ENCODE data around the gene LSM14B.

LSM14B gene

GRCh38 chr20:62121776-62122653 is at the start of gene LSM14B:
Gene LSM14B, plus strand, starts transcription at chr20:62122475. Its CDS starts 192 bp downstream, at chr20:62122667.
- TF ChIP-seq ZNF8 (CRISPR knock-in tag; IDR thresholded peaks at IDR 0.05) (no peak), OSR1 (CRISPR knock-in tag; IDR thresholded peaks at IDR 0.05) (no peak), TCF4 (CRISPR knock-in tag; IDR thresholded peaks at IDR 0.05; ENCODE audit: borderline replicate concordance) (no peak), PATZ1 (CRISPR knock-in tag; IDR thresholded peaks at IDR 0.05; ENCODE audit: borderline replicate concordance) (no peak), BACH2 (CRISPR knock-in tag; IDR thresholded peaks at IDR 0.05; ENCODE audit: borderline replicate concordance) (no peak), GLIS3 (CRISPR knock-in tag; IDR thresholded peaks at IDR 0.05) (no peak), CSDC2 (CRISPR knock-in tag; IDR thresholded peaks at IDR 0.05) (no peak), ZNF565 (CRISPR knock-in tag; conservative IDR thresholded peaks at IDR 0.05; ENCODE audit: low read depth) (no peak), ARNTL (CRISPR knock-in tag; IDR thresholded peaks at IDR 0.05; ENCODE audit: borderline replicate concordance, low read depth) (no peak), POU6F1 (CRISPR knock-in tag; IDR thresholded peaks at IDR 0.05; ENCODE audit: borderline replicate concordance, low read depth) (no peak), ZNF70 (CRISPR knock-in tag; IDR thresholded peaks at IDR 0.05) (no peak), CSRNP3 (CRISPR knock-in tag; IDR thresholded peaks at IDR 0.05) (no peak), ZFP30 (CRISPR knock-in tag; IDR thresholded peaks at IDR 0.05) (no peak), PPARA (CRISPR knock-in tag; IDR thresholded peaks at IDR 0.05; ENCODE audit: borderline replicate concordance) (no peak), TSHZ2 (CRISPR knock-in tag; IDR thresholded peaks at IDR 0.05) (no peak)
- ATAC-seq: peak; percentile 83

GRCh38 chr20:62073323-62073722 is 49.0 kb upstream of the LSM14B start:
- TF ChIP-seq CREB5 (CRISPR knock-in tag; IDR thresholded peaks at IDR 0.05; ENCODE audit: low read depth): no peak
- TF ChIP-seq ZNF70 (CRISPR knock-in tag; IDR thresholded peaks at IDR 0.05): no peak
- TF ChIP-seq PATZ1 (CRISPR knock-in tag; IDR thresholded peaks at IDR 0.05; ENCODE audit: borderline replicate concordance): no peak
- no peak for TF ChIP-seq BACH2 (CRISPR knock-in tag; IDR thresholded peaks at IDR 0.05; ENCODE audit: borderline replicate concordance)
- no peak for TF ChIP-seq TSHZ2 (CRISPR knock-in tag; IDR thresholded peaks at IDR 0.05)
- TF ChIP-seq OSR1 (CRISPR knock-in tag; IDR thresholded peaks at IDR 0.05): no peak
- no peak for TF ChIP-seq CSDC2 (CRISPR knock-in tag; IDR thresholded peaks at IDR 0.05)
- TF ChIP-seq ZFP3 (CRISPR knock-in tag; IDR thresholded peaks at IDR 0.05): no peak
- TF ChIP-seq TOX (CRISPR knock-in tag; IDR thresholded peaks at IDR 0.05; ENCODE audit: borderline replicate concordance): no peak
- TF ChIP-seq ZFP30 (CRISPR knock-in tag; IDR thresholded peaks at IDR 0.05): no peak
- TF ChIP-seq PPARA (CRISPR knock-in tag; IDR thresholded peaks at IDR 0.05; ENCODE audit: borderline replicate concordance): no peak
- no peak for ATAC-seq

Data from SK-N-SH treated with all-trans-retinoic acid at 6 μM for 48 hours (cell line).